ENCODE measurements around the gene KCNJ1. TPM values are rescaled to one million over a fixed set of nuclear protein-coding genes. Genes with fewer than 3 reads are reported as not detected.

Gene KCNJ1
- polyA plus RNA-seq, 1 experiment = not detected

DNA sequence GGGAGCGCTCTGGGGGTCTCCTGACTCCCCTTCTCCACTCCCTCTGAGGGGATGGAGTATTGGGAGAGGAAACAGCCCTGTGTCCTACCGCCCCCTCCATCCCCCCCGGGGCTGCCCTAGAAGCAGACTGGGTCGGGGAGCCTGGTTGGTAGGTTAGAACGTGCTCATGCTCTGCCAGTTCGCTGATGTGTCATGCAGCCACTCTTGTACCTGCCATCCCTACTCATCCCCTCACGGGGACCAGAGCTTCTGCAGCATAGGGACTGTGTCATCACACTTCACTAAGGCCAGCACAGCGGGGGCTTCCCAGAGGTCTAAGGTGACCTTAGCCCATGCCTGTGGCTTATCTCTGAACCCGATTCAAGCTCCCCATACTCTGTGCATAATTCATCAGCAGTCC lies 4.7 kb downstream of the KCNJ1 start:
- POLR2A ChIA-PET = no interaction called here
- no peaks in the 10 kb centered on the region for H3K9me3 ChIP-seq (ENCODE audit: control insufficient read depth, insufficient read depth, low read length)
- peaks cover 7% of the 10 kb centered on the region for H3K27me3 ChIP-seq (ENCODE audit: control insufficient read depth, insufficient read depth, low read length)
- no peak for DNase-seq (ENCODE audit: low read depth, low spot score)
- H3K4me3 ChIP-seq (ENCODE audit: low read depth, low read length) = no peak overlapping the region
- TF ChIP-seq, protein P1, sequence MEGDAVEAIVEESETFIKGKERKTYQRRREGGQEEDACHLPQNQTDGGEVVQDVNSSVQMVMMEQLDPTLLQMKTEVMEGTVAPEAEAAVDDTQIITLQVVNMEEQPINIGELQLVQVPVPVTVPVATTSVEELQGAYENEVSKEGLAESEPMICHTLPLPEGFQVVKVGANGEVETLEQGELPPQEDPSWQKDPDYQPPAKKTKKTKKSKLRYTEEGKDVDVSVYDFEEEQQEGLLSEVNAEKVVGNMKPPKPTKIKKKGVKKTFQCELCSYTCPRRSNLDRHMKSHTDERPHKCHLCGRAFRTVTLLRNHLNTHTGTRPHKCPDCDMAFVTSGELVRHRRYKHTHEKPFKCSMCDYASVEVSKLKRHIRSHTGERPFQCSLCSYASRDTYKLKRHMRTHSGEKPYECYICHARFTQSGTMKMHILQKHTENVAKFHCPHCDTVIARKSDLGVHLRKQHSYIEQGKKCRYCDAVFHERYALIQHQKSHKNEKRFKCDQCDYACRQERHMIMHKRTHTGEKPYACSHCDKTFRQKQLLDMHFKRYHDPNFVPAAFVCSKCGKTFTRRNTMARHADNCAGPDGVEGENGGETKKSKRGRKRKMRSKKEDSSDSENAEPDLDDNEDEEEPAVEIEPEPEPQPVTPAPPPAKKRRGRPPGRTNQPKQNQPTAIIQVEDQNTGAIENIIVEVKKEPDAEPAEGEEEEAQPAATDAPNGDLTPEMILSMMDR (IDR thresholded peaks at IDR 0.05; ENCODE audit: low read depth, low read length) = no peak
- CTCF ChIA-PET = interaction anchor here (1.0 to 1.1 kb wide), 3 partner anchors 32 to 705 kb away, joined by 4 to 5 read pairs (median 4); no protein-coding TSS in a partner anchor
- H3K27ac ChIP-seq (ENCODE audit: low read depth, low read length) = no peak overlapping the region

DNA sequence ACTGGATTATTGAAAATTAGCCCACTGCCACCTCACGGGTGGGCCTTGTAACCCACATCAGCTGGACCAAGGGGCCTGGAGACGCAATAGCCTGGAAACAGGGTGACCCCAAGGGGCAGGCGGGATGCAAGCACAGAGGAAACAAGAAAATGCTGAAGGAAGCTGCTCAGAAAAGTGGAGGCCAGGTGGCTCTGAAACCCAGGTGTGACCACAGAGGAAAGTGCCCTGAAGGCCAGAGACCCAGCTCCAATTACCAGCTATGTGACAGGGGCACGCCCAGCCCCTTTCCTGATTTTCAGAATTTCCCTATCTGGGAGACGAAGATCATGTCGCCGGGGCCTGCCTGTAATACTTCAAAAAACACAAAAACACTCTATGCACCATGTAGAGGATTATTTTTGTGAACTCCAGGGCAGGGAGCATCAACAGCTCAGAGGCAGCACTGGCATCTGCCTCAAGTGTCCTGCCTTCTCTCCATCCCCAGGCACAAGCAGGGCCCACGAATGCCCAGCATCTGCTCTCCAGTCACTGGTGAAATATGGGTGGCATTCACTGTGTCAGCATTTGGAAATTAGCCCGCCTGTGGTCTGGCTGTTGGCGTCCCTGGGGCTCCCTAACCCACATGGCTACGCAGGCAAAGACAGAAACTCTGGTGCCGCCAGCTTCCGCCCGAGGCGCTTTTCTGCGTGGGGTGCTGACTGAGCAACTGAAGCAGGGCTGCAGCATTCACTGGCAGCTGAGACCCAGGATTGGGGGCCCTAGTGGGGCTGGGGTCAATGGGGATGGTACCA lies 6.3 kb downstream of the KCNJ1 start:
- no peak for DNase-seq (ENCODE audit: low read depth, low spot score)
- Histone ChIP-seq H3K27me3 (ENCODE audit: control insufficient read depth, insufficient read depth, low read length) (peaks cover 8% of the 10 kb centered on the region), H3K9me3 (ENCODE audit: control insufficient read depth, insufficient read depth, low read length) (no peaks in the 10 kb centered on the region), H3K4me3 (ENCODE audit: low read depth, low read length) (no peak overlapping the region), H3K27ac (ENCODE audit: low read depth, low read length) (no peak overlapping the region)
- ChIA-PET CTCF (interaction anchor here (0.6 to 1.5 kb wide), 4 partner anchors 96 to 703 kb away, joined by 3 to 10 read pairs (median 6); no protein-coding TSS in a partner anchor), POLR2A (no interaction called here)
- TF ChIP-seq, protein P1 (IDR thresholded peaks at IDR 0.05; ENCODE audit: low read depth, low read length) = no peak

GRCh38 chr11:128859563-128860441 lies 7.3 kb downstream of the KCNJ1 start:
- TF ChIP-seq, protein P1 (IDR thresholded peaks at IDR 0.05; ENCODE audit: low read depth, low read length) = peak; percentile 76
- H3K4me3 ChIP-seq (ENCODE audit: low read depth, low read length) = no peak overlapping the region
- POLR2A ChIA-PET = no interaction called here
- DNase-seq (ENCODE audit: low read depth, low spot score) = no peak
- H3K27me3 ChIP-seq (ENCODE audit: control insufficient read depth, insufficient read depth, low read length) = peaks cover 10% of the 10 kb centered on the region
- no peak overlapping the region for H3K27ac ChIP-seq (ENCODE audit: low read depth, low read length)
- H3K9me3 ChIP-seq (ENCODE audit: control insufficient read depth, insufficient read depth, low read length) = no peaks in the 10 kb centered on the region
- CTCF ChIA-PET = interaction anchor here (0.7 to 1.5 kb wide), 5 partner anchors 22 to 708 kb away, joined by 3 to 7 read pairs (median 3); no protein-coding TSS in a partner anchor

DNA sequence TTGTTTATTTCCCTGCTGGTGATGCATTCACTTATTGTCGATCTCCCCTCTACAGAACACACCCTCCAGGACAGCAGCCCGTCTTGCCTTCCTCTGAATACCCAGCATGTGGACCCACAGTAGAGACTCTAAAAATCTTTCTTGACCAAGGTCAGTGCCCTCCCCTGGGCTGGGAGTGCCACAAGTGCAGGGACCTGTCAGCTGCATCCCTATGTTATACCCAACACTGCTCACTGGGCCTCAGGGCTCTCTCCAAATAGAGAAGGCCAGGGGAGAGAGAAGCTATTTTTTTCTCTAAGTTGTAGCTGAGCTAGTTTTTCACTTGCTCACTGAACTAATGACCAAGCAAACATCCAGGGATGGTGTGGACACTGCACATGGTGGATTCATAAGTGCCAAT lies 9.8 kb downstream of the KCNJ1 start:
- no peak for DNase-seq (ENCODE audit: low read depth, low spot score)
- Histone ChIP-seq H3K4me3 (ENCODE audit: low read depth, low read length) (no peak overlapping the region), H3K9me3 (ENCODE audit: control insufficient read depth, insufficient read depth, low read length) (no peaks in the 10 kb centered on the region), H3K27ac (ENCODE audit: low read depth, low read length) (no peak overlapping the region), H3K27me3 (ENCODE audit: control insufficient read depth, insufficient read depth, low read length) (peaks cover 18% of the 10 kb centered on the region)
- TF ChIP-seq, protein P1 (IDR thresholded peaks at IDR 0.05; ENCODE audit: low read depth, low read length) = no peak
- POLR2A ChIA-PET = no interaction called here
- CTCF ChIA-PET = interaction anchor here (1.8 kb wide), 1 partner anchor 26 kb away, joined by 6 read pairs; no protein-coding TSS in a partner anchor
